HG03469 (cell line): Measurements from ENCODE around the gene PHACTR2.

Source experiments
- ATAC-seq: cut with Tn5 transposase; IDR thresholded peaks from one replicate; pipeline ENCODE4 v1.9.1; 2021; ENCODE audit warnings: mild to moderate bottlenecking, moderate library complexity, moderate number of reproducible peaks; ENCODE audit not compliant: unreplicated experiment

Gene PHACTR2

DNA sequence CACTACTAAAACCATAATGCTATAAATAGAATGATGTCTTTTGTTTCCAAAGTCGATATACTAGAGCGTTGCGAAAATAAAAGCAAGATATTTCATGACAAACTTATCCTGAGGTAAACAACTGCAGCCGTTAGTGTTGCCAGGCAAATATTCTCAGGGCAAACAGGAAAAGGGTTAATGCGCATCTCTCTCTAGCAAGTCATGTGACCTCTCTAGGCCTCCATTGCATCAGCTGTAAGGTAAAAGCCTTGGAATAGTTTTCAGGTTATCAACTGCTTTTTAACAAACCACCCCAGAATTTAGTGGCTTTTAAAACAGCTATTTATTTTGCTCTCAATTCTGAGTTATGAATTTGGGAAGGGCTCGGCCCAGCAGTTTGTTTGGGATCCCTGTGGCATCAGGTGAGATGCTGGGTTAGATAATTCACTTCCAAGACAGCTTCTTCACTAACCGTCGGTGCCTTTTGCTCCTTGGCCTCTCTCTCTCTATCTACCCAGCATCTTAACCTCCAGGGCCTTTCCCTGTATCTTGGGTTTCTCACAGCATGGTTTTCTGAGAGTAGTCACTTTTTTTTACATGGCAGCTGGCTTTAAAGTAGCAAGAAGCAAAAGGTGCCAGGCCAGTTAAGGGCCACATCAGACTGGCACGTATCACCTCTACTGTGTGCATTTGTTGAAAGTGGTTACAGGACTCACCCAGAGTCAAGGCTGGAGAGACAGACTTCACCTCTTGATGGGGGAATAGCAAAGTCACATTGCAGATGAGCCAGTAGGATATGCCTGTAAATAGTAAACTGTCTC lies 126.2 kb downstream of the PHACTR2 start:
- no peak for ATAC-seq

DNA sequence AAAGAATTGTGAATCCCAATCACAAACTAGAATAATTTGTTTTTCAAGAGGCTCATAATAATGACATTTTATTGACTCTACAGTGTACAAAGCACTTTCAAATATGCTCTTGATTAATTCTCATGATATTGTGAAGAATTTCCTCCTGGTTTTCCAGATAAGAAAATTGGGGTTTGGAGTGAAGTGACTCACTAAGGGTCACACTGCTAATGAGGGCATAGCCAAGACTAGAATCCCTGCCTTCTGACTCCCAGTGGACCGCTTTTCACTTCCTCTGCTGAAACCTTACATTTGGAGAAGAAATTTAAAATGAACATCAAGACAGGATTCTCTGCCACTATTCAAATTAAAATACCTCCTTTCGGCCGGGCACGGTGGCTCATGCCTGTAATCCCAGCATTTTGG lies 127.1 kb downstream of the PHACTR2 start:
- ATAC-seq, result no peak

DNA sequence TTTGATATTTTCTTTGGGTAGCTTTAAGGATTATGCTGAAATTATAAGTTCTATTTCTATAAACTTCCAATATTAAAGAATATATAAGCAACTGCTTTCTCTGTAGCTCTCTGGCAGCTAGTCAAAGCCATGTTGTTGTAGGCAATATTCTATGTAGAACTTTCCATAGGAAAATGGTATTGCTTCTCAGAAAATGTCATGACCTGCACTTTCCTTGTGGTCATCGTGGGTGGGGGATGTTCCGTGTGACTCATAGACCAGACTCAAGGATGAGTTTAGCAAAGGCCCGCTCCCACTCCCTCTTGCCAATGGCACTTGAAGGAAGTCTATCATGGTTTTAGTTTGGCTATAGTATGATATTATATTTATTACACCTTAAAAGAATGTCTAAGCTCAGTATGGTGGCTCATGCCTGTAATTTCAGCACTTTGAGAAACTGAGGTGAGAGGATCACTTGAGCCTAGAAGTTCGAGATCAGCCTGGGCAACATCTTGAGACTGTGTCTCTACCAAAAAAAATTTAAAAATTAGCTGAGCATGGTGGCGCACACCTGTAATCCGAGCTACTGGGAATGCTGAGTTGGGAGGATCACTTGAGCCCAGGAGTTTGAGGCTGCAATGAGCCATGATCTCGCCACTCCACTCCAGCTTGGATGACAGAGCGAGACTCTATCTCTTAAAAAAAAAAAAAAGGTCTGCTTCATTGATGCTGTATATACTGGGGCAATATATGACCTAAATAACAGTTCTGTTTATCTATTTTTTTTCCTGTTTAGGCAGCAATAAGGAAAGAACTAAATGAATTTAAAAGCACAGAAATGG lies 128.7 kb downstream of the PHACTR2 start:
- ATAC-seq, result no peak

DNA sequence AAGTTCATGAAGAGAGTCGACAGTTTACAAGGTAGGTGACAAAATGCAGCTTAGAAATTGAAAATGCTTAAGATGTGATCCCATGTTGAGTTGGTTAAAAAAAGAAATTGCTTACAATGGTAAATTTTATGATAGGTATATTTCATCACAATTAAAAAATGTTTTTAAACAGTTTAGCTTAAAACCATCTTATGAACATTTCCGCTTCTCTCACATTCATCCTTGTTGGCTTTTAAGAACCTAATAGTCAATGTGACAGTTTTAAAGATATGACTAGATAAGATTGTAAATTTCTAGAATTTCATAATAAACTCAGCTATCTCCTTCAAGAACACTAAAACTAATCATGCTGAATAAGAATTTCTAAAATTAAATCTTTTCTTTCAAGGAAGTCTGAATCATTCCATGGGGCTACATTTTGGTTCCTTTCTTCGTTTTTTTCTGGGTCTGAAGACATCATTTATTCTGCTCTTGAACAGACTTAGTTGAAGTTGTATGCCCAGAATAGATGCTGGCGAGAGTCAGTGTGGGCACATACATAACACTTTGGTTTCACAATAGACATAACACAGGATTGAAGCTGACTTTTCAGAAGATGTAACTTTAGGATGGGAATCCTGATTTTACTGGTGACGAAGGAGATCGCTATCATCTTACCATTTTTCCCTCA lies 129.5 kb downstream of the PHACTR2 start:
- ATAC-seq, result no peak

DNA sequence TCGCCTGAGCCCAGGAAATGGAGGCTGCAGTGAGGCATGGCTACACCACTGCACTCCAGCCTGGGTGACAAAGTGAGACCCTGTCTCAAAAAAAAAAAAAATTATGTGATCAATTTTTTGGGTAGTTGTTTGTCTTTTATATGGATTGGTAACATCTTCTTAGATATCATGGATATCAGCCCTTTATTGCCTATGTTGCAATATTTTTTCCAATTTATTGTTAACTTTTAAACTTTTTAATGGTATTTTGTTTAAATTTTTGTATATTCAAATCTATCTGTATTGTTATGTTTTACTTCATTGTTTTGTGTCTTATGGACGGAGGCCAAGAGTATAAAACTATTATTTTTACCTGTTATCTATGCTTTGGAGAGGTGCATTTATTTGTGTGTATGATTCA lies 133.0 kb downstream of the PHACTR2 start:
- no peak for ATAC-seq

DNA sequence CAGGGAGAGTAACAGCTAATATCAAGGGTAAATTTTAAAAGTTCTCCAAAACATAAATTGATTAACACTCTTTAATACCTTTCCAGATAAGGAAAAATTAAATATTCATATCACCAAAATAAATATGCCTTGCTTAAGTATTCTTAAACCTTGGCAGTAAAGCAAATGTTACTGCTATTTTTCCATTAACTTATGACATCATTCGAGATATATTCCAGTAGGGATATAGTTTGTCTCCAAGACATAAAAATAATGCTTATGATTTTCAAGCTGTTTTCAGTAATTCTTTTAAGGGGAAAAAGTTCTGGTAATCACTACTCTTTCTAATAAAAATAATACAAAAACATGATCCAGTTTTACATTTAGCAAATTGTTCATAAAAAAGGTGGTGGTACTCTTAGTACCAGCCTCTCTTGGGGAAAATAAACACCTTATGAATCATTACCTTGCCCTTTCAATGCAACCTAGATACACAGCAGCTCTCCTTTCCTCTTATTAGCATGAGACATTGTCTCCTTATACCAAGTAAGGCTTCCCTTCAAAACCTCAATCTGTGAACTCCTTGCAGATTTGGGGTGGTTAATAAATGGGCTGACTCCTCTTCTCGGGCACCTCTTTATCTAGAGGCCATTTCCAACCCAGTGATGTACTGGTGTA lies 133.9 kb downstream of the PHACTR2 start:
- ATAC-seq, result no peak

DNA sequence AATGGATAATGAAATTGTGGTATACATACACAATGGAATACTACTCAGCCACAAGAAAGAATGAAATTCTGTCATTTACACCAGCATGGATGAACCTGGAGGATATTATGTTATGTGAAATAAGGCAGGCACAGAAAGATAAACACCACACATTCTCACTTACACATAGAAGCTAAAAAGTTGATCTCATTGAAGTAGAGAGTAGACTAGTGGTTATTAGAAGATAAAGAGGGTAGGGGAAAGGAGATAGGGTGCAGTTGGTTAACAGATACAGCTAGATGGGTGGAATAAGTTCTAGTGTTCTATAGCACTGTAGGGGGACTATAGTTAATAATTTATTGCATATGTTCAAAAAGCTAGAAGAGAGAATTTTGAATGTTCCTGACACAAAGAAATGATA lies 139.9 kb downstream of the PHACTR2 start:
- no peak for ATAC-seq

DNA sequence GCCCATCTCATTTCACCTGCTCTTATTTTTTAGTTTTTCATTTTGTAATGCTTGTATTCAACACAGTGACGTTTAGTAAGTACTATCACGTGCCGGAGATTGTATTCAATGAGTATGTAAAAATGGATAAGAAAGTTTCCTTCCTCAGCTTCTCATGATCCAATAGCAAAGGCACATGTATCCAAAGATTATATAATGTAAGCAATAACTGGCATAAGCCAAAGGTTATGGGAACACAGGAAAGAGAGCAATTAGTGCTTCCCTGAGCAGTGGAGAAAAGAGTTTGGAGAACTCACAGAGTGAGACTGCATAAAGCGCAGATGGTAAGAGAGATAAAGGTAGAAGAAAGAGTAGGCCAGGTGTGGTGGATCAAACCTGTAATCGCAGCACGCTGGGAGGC lies 143.6 kb downstream of the PHACTR2 start:
- ATAC-seq, result no peak

DNA sequence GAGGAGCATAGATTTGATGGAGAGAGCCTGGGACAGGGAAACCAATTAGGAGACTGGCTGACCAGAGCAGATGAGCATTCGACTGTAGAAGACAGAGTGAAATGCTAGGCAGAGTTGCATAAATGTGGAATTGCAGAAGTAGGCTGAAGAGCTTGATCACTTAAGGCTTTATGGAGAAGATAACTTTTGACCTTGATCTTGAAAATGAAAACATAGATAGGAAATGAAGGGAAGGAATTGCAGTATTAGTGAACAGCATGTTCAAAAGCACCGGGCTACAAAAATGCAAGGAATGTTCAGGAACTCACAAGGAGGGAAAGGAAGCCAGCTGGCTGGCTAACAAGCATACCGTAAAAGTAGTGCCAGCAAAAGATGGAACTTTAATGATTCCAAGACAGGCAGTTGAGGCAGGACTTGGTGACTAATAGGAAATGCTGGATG lies 144.8 kb downstream of the PHACTR2 start:
- ATAC-seq, result no peak

DNA sequence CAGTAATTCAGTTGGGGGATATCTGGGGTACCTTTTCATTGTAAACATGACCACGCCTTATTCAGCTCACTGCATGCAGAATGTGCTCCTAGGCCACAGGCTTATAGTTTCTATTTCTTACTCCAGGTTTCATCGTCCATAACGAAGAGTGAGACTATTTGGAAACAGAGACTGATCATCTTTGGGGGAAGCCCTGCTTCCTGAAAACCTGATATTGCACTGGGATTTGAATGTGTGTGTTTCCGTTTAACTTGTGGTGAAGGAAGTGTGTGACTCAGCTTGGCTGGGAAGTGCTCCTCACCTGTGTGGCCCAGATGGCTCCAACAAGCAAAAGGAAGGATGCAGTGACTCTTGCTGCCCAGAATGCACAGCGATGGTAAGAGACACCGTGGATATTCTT lies 145.8 kb downstream of the PHACTR2 start:
- ATAC-seq, result no peak

DNA sequence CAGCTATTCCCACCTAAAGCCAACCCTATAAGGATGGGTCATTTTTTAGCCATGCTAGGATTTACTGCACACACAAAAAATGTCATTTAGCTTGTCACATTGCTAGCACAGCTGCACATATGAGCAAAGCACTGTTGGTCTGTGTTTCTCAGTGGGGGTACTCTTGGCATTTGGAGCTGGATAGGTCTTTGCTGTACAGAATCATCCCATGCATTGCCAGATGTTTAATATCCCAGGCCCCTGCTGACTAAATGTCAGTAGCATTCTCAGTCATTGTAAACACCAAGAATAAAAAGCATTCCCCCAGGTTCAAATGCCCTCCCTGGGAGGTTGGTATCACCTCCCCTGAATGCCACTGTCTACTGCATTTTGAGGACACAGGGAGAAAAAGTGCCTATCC lies 150.8 kb downstream of the PHACTR2 start:
- ATAC-seq, result no peak

DNA sequence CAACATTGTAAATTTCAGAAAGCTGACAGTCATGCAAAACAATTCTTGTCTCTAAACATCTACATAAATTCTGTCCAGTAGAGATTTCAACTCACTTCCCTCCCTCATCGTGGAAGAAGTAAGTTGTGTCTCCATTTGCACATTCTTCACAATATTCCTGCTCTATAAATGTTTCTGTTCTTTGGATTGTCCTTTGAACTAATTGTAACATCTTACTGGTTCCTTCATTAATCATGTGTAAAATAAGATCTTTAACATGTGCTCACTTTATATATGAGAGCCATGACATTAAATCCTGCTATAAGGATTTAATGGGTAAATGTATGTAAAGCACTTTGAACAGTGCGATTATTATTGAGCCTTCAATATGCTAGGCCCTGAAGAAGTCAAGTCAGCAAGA lies 158.4 kb downstream of the PHACTR2 start:
- ATAC-seq, result no peak

DNA sequence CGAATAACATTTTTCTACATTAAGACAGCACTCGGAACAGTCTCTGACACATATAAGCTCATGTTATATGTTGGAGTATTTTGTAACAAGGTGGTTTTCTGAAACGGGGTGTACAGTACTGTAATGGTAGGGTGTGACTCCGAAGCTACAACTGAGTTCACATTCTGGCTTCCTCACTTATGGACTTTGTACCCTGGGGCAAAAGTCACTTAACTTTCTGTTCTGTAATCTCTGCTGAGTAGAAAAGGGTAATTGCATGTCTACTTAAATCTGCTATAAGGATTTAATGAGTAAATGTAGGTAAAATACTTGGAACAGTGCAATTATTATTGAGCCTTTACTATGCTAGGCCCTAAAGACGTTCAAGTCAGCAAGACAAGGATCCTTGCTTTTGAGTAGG lies 160.6 kb downstream of the PHACTR2 start:
- no peak for ATAC-seq

DNA sequence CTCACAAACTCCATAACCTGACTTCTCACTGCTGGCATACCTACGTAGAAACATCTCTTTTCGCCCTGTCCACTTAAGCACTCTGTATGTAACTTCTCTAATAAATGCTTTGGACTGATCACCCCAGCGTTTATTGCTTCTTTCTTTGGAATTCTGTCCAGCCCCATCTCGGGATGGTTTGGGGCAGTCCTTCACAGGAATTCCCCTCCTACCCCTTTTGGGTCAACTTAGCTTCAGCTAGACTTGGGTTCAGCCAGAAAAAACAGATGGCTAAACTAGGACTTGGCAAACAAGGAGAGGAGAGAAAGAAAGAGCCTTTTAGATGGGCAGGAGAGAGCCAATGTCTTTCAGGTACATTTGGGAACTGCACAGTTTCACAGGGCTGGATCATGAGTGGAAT lies 161.4 kb downstream of the PHACTR2 start:
- ATAC-seq, result no peak

DNA sequence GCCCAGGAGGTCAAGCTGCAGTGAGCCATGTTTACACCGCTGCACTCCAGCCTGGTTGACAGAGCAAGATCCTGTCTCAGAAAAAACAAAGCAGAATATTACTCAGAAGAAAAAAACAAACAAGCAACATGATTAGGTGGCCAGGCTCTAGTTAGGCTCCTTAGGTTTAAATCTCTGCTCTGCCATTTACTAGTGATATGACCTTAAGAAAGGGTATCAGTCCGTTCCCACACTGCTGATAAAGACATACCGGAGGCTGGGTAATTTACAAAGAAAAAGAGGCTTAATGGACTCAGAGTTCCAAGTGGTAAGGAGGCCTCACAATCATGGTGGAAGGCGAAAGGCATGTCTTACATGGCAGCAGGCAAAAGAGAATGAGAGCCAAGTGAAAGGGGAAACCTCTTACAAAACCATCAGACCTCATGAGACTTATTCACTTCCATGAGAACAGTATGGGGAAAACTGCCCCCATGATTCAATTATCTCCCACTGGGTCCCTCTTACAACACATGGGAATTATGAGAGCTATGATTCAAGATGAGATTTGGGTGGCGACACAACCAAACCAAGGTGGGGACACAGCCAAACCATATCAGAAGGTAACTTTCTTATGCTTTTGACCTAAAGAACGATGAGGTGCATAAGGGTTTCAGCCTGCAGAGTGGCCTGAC lies 163.0 kb downstream of the PHACTR2 start:
- no peak for ATAC-seq

DNA sequence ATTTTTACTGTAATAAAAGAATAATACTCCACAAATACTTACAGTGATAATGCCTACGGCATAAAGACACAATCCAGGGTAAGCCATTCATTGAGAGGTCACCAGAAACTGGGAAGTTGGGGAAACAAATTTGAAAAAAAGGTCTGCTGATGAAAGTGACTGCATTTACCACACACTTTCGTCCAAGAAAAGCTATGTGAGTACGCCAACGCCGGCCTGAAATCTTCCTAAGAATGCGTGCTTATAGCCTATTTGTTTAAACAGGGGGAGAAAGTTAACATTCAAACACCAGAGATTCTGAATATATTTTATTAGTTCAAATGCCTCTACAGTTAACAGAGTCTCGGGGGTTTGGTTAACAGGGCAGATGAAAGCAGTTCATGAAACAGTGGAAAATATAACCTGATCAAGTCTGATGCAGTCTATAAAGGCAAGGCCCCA lies 164.7 kb downstream of the PHACTR2 start:
- ATAC-seq, result no peak

DNA sequence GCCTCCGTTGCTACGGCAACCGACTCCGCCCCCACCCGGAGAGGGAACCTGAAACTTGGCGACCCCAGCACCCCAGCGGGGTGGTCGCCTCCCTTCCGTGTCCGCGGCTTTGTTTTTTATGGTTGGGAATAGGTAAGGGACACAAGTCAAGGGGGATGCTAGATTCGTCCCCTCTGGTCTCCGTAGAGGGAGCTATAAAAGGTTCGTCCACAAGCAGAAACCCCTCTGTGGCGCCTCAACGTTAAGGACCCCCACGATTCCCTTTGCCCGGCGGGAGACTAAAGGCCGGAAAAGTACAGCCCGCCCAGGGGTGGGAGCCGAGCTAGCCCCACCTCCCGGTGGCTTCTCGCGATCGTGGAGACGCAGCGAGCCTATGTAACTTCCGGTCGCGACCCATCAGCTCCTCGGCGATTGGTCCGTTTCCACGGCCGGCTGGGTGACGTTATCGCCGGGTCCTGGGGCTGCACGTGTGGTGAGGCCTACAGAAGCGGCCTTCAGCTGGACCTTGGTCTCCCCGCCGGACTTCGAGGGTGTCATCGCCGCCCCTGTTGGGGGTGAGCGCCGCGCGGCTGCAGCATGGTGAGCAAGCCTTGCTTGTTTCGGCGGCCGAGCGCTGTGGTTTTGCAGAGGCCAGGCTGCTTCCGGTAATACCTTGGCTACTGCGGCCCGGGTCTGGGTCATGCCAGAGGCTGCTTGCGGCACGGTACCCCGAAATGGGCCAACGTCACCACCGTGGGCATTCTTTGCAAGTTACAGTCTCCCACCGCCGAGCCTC lies 165.3 kb downstream of the PHACTR2 start, which contains the start of gene LTV1:
TSS of gene LTV1 (plus strand) at position 437 of the 775 bp plus-strand sequence. CDS start at position 577, 140 bp downstream.
- peak; percentile 100 for ATAC-seq

DNA sequence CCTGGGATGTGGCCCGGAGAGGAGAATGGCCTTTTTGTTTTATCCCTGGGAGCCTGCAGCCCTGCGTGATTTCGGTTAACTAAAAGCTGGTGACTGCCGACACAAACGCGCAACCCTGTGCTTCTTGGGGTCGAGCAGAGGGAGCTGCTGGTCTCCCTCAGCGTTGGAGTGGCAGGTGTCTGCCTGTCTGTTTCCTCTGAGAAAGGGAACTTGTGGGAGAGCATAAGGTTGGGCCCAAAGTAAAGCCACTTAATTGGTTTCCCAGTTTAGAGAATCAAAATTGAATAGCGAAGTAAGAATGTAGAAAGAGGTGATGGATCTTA lies 165.9 kb downstream of the PHACTR2 start:
- no peak for ATAC-seq

DNA sequence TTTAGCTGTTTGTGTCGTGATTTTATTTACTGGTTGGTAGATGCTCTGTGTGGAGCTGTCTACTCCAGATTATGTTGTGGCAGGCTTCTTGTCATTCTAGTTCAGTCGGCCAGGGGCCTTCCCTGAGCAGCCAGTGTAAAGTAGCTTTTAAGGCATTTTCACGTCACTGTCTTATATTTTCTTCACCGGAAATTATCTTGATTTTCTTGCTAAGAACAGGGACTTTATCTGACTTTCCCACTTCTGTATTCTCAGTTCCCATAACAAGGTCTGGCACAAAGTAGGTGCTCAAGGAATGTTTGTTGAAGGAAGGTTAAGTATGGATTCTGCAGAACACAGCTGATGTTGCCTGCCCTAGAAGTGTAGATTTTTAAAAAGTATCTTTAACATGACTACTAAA lies 166.2 kb downstream of the PHACTR2 start:
- no peak for ATAC-seq

DNA sequence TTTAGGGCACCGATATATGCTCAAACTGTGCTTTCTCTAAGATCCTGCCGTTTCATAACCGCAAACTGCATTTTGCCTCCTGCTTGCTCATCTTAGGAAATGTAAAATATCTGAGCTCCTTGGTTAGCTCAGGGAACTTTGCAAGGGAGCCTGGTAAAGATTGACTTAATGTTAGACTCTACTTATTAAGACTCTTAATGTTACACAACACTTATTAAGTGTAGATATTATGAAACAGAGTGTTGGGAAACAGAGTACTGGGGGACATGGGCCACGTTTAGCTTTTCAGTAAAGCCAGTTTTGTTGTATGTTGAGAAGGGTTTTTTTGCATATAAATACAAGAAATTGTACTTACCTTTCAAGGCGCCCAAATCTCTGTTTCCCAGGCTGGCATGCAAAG lies 167.3 kb downstream of the PHACTR2 start:
- ATAC-seq, result no peak
